GM10847 (cell line): ENCODE measurements around the gene BABAM2.

Experiments used
- POLR2A ChIP-seq: IDR thresholded peaks from 2 replicates; pipeline ENCODE4 v1.6.1; 2011; ENCODE audit not compliant: insufficient read length; ENCODE audit errors: extremely low read depth

The BABAM2 gene

DNA sequence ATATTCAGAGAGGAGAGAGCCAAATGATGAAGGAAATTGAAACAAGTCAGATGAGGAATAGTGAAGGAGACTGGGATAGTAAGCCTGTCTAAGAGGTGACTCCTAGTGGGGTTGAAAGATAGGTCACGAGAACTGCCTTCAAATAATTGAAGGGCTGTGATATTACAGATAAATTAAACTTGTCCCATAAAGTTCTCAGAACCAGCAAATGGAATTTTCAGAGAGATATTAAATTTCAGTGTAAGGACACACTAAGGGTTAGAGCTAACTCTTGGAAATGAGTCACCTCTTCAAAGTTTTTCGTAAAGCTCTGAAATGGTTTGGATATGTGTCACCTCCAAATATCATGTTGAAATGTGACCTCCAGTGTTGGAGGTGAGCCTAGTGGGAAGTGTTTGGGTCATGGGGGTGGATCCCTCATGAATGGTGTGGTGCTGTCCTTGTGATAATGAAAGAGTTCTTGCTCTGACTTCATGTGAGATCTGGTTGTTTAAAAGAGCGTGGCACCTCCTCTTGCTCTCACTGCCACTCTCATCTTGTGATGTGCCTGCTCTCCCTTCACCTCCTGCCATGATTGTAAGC, 87.3 kb downstream of the BABAM2 start:
- no peak for TF ChIP-seq POLR2A

DNA sequence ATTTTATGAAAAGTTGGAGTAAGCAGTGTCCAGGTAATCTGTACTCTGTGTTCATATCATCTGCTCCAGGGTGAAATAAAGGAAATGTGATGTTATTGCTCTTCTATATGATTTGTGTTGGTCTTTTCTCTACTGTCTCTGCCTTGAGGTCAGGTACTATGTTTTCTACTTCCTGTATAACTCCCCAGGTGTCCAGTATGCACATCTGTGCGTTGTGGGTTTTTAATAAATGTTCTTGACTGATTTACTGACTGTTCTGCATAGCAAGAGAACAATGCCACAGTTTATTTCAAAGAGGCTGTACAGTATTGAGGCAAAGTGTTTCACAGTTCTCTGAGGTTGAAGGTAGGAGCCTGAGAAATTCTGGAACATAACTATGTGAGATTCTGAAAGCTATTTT, 89.7 kb downstream of the BABAM2 start:
- no peak for TF ChIP-seq POLR2A

DNA sequence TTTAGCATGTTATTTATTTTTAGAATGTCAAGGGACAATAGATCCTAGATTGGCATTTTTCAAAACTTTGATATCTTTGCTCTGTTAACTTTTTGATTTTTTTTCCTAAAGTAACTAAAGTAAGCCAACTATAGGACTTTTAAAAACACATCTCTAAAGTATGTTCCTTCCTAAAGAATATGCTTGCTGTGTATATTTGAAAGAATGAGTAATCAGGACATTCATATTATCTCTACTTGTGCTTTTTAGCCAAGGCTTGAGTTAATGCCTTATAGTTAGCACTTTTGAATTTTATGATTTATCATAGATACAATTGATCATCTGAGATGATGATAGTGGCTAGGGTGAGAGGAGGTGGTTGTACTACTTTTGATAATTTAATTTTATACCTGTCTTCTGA, 93.6 kb downstream of the BABAM2 start:
- TF ChIP-seq POLR2A = no peak

DNA sequence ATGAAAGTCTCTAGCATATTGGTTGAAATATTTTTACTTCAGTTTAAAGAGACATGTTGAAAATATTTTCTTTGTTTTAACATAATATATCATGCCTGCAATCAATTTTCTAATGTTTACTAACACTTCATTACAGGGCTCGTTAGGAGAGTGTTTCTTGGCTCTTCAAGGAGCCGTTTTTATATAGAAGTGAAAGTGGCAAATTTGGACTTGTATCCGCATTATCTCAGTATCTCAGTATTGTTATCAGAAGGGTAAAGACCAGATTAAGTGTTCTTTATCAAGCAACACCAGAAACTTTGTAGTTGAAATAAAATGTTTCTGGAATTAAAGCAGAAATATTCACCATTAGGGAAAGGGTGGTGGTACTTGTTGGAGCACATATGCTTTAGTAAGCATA, 97.8 kb downstream of the BABAM2 start:
- no peak for TF ChIP-seq POLR2A

DNA sequence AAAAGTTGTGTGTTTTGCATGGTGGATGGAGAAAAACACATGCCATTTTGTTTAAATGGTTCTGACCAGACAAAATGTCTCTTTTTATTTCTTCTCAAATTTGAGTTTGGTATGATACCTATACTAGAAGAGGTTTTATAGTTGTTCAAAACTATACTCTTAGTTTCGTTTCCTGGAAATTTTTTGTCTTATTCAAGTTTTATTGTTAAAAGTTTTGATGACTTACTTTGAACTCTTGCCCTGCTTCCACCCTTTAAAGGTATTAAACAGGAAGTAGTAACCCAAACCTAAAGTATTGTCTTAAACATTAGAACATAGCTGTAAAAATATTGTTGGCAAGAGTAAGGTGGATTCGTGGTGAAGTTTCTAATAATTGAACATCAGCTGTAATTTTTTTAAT, 98.2 kb downstream of the BABAM2 start:
- no peak for TF ChIP-seq POLR2A

DNA sequence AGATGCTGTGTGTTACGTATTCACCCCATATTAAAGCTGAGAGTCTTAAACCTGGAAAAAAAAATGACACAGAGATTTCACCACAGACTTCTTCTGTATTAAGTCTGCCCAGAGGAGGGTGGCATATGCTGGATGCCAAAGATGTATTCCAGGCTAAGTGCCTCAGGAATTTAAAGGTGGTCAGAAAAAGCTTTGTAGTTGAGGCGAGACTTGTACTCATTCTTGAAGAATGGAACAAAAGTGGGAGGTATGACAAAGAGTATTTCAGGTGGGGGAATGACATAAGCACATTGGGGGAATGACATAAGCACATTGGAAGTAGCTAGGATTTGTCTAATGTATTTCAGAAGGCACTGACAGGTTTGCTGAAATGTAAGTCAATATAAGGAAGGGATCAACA, 98.6 kb downstream of the BABAM2 start:
- no peak for TF ChIP-seq POLR2A

DNA sequence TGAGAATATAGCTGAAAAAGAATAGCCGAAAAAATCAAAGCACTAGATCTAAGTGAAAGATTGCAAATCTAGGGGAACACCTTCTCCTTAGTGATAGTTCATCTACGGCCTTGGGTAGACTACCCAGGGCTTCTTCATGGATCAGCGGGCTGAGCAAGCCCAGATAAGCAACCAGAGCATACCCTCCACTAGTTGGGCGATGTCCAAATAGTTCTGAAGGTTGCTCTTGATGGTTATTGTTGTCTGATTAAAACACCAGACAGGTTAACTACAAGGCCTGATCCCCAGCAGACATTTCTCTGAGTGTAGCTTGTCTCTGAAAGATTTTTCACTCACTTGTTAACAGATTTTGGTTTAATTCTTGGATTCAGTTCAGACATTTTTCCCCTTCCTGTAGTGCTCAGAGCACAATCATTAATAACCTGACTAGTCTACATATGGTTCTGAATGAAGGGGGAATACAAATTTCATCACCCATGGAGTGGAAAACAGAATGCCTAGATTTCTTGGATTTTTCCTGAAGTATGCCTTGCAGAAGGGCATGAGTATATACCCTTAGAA, 99.6 kb downstream of the BABAM2 start:
- no peak for TF ChIP-seq POLR2A

DNA sequence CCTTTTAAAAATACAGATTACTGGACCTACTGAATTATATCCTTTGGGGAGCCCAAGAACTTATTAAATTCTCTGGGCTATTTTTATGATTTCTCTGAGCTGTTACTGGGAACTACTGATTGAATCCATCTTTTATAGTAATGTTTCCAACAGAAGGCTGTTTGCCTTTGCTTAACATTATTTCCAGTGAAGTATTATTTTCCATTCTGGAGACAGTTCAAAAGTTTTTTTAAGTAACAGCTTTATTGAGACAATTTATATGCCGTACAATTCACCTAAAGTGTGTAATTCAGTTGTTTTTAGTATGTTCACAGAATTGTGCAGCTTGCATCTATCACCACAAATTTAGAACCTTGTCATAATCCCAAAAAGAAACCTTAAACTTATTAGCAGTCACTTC, 100.6 kb downstream of the BABAM2 start:
- no peak for TF ChIP-seq POLR2A

DNA sequence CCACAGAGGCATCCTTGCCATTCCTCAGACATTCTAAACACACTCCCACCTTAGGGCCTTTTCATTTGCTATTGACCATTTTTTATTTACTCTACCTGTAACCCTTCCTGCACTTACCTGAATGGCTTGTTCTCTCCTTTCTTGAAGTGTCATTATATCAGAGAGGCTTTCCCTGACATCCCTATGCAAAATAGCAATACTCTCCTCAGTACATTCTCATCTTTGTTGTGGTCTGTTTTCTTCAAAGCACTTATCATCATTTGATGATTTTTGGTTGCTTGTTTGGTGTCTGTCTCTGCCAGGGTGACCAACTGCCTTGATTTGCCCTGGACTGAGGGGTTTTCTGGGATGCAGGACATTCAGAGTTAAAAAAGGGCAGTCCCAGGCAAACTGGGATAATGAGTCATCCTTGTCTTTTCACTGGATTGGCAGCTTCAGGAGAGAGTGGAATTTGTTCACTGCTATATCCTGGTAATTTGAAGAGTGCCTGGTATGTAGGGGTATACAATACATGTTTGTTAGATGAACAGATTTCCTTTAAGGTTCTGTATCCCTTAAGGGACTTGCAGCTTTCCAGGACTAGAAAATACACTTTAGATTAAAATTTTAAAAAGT, 102.4 kb downstream of the BABAM2 start:
- no peak for TF ChIP-seq POLR2A

DNA sequence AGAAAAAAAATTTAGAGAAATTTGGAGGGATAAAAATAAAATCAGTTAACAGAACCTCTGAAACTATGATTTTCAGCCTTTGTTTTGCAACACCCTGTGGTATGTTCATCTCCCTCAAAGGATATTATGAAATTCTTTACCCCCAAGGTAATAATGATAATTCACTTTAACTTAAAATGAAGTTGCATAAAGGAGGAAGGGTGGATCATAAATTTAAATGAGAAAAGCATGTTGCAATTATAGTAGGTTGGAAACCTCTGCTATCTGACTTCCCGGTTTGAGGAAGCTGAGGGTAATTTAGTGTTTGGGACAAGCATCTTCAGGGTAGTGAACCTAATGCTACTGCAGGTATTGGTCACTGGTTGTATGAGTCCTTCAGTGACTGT, 102.9 kb downstream of the BABAM2 start:
- no peak for TF ChIP-seq POLR2A

DNA sequence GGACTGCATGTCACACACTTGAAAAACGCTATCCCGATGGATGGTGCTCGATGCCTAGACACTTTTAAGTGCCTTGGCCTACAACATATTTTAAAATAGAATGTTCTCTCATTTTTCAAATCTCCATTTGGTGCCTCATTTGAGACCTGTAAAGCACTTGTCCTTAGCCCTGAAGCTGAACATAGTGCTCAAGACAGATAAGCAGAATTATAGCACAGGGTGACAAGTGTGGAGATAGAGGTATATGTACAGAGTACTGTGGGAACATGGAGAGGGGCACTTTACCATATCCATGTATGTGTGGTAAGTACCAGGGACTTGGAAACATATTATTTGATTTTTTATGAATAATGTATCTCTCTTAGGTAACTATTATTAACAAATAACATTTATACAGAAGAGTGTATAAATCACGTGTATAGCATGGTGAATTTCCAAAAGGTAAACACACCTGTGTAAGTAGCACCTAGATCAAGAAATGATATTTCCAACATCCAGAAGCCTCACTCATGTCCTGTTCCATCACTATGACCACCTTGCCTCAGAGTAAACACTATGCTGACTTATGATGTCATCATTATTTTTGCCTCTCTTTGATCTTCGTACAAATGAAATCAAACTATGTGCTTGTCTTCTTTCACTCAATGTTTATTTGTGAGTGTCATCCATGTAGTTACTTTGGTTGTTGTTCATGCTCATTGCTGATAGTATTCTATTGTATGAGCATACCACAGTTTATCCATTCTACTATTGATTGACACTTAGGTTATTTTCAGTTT, 103.6 kb downstream of the BABAM2 start:
- no peak for TF ChIP-seq POLR2A

DNA sequence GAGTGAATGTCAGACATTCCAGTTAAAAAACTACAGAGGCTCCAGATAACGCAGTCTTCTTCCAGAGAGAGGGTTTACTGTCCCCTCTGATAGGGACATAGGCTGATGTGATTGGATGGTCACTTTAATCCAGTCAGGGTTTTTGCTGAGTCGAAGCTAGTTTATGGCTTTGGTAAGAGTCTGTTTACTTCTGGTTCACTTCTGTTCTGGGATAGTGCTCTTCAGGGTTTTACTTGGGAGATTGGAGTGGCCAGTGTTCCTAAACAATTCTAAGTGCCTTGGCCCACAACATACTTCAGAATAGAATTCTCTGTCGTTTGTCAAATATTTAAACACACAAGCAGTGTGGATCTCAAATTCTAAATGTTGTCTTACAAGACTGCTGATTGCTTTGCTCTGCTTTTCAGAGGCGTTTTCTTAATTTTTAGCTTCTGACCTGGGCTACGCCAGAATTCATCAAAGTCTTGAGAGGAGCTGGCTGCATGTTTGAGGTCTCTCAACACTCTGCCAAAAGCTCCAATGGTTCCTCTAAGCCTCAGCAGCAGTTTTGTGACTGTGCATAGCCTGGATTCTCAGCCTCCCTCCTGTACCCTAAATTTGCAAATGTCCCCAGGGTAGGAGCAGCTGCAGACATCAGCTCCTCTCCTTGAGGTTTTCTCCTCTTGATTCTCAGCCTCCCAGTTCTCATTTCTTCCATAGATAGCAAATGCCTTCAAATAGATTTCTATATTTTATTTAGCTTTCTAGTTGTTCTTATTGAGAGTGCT, 105.8 kb downstream of the BABAM2 start:
- TF ChIP-seq POLR2A = no peak

DNA sequence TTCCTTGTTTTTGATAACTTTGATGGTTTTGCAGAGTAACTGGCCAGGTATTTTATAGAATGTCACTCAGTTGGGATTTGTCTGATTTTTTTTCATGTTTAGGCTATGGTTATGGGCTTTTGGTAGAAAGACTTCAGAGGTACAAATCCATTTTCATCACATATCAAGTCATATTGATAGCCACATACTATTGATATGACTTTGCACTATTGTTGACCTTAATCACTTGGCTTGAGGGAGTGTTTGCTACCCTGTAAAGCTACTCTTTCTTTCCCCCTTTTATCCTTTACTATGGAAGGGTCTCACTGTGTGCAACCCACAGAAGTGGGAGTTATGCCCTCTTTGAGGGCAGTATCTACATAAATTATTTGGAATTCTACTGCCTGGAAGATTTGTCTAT, 109.8 kb downstream of the BABAM2 start:
- no peak for TF ChIP-seq POLR2A

DNA sequence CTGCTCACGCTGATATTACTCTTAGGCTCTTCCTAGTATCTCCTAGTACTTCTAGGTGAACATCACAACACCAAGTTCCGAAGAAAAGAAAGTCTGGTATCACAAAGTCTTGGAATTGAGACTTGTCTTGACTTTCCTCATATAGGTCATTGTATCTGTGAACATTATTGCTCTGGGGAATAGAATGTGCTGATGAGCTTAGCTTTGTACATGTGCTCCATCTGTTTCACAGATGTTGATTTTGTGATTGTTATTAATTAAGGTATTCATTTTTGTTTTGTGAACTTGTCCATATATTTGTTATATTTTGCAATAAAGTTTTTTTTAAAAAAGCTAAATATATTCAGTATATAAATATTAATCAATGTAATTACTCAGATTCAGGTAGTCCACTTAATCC, 111.7 kb downstream of the BABAM2 start:
- TF ChIP-seq POLR2A = no peak

DNA sequence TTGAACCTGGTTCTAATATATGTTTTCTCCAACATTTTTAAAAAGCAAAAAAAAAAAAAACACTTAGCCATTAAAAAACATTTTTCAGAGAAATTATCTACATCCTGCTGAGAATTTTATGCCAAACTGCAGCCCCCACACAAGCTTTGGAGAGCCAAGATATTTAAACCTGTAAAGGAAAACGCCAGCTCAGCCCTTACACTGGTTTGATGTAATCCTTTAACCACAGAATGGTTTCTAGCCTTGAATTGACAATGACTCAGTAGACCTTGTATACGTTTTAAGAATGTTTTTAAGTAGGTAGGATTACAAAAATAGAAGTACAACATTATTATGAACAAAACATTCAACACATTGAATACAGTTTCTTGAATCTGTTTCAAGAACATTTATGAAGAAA, 113.6 kb downstream of the BABAM2 start:
- TF ChIP-seq POLR2A = no peak

DNA sequence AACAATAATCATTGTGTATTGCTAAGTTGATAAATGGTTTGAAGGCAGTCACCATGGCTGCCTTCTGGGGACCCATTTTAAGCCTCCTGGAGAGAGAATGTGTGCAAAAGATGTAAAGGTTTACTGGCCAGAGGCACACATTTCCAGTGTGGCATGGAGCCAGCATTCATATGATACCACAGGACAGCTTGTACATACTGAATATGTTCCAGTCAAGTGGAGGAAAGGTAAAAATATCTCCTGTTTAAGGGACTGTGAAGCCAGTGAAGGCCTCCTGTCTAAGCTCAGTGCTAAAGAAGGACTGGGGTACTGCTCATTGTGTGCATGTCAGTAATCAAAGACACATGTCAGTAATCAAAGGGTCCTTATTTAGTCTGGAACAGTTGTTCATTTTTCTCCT, 119.2 kb downstream of the BABAM2 start:
- TF ChIP-seq POLR2A = no peak
